HG02588 (cell line): ENCODE data around the gene PRG2.
A peak's percentile ranks its signal among the peaks of the same experiment; 100 is the strongest.

Source experiments
- ATAC-seq: cut with Tn5 transposase; IDR thresholded peaks from one replicate; pipeline ENCODE4 v1.9.1; 2021; ENCODE audit warnings: mild to moderate bottlenecking, moderate library complexity; ENCODE audit not compliant: unreplicated experiment

Gene PRG2, protein sequence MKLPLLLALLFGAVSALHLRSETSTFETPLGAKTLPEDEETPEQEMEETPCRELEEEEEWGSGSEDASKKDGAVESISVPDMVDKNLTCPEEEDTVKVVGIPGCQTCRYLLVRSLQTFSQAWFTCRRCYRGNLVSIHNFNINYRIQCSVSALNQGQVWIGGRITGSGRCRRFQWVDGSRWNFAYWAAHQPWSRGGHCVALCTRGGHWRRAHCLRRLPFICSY

DNA sequence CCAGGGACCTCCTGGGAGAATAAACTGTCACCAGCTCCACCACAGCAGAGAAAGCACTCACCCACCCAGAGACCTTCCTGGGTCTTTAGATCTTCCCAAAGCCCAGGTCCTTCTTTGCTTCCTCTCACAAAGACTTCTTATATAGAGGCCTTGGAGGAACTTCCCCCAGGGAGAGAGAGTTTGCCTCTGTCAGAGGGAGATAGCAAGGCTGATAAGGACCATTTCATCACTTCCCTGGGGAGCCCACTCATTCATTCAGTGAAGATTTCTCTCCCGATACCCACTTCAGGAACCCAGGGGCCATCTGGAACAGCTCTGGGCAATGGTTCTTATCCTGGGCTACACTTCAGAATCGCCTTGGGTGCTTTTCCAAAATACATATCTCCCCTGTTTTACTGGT is at the start of gene PRG2:
TSS of gene PRG2 (minus strand) at position 116 of the 400 bp plus-strand sequence. CDS start 706 bp downstream, outside the sequence.
- no peak for ATAC-seq

DNA sequence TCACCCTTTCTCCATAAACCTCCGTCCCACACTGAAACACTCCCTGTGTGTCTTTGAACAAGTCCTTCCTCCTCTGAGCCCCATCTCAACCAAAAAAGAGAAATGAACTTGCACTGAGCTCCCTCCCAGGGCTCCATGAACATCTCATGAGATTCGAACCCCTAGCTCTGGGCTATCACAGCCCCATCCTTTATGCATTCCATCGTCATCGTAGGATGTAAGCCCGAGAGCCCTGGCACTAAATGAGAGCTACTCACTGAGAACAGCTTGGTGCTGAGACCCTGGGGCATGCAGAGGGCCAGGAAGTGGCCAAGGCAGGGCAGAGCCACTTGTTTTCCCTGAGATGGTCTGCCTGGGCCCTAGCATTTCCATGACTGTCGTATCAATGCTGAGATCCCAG is 49.3 kb upstream of the PRG2 start:
- ATAC-seq, result no peak

DNA sequence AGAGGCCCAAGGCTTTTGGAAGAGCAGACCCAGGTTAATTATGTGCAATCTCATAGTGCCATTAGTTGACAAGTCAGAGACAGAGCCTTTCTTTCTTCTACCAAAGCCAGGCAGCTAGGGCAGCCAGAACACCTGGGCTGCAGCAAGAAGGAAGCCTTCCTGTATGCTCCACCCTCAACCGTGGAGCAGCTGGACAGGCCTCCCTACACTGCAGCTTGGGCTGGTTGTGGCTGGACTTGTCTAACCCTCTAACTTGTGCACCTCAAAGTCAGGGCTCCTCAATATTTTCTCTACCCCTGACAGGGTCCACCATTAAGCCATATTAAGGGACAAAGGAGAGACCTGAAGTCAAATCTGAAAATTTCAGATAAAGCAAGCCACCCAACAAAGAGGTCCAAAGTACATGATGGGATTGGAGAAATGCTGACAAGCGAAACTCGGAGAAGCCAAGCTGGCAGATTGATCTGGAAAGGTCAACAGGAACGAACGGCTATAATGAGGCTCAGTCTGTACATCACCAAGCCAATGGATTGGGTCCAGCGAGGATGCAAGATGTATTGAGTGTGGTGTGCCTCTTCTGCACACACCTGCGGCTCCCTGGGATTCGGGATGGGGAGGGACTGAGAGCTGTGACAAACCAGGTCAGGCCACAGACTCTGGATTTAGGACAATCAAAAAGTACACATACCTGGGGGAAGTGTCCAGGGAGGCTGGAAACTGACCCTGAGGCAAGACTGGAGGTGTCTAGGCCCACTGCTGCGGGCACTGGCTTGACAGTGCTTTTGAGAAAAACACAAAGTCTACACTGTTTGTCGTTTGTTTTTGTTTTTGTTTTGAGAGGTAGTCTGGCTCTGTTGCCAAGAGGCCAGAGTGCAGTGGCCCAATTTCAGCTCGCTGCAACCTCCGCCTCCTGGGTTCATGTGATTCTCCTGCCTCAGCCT is 48.2 kb upstream of the PRG2 start:
- no peak for ATAC-seq

DNA sequence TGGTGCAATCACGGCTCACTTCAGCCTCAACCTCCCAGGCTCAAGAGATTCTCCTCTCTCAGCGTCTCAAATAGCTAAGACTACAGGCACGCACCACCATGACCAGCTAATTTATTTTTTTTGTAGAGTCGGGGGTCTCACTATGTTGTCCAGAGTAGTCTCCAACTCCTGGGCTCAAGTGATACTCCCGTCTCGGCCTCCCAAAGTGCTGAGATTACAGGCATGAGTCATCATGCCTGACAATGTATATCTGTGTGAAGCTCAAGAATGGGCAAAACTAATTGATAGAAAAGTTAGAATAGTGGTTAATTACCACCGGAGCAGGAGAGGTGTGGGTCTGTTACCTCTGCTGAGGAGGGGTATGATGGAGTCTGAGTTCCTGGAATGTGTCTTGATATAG is 45.6 kb upstream of the PRG2 start:
- no peak for ATAC-seq

DNA sequence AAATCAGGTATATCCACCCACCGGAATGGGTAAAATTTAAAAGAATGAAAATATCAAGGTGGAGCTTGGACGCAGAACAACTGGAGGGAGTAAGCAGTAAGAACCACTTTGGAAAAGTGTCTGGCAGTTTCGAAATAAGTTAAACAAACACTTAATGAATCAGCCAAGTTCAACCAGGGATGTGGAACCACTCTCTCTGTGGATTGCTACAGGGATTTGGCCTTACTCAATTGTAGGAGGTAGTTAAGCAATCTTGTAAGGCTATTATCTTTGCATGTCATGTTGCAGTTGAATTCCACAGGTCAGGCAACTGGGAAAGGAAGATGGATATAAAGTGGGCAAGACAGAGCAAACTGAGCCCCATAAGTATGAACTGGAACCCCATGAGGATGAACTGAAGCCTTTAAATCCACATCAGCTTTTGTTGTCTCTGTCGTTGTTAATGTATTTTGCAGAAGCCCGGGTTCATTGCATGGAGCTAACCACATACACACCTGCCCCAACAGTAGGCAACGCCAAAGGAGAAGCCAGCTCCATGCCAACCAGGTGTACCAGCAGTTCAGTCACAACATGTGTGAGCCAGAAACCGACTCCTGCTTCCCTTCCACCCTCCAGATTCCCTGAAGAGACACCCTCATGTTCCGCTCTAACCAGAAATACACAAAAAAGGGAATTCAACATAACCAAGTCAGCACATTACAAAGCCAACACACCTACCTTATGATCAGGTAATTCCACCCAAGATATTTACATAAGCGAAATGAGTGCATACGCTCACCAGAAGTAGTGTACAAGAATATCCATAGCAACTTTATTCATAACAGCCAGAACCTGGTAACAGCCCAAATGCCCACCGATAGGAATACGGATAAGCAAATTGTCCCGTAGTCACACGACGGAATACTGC is 44.4 kb upstream of the PRG2 start:
- no peak for ATAC-seq

DNA sequence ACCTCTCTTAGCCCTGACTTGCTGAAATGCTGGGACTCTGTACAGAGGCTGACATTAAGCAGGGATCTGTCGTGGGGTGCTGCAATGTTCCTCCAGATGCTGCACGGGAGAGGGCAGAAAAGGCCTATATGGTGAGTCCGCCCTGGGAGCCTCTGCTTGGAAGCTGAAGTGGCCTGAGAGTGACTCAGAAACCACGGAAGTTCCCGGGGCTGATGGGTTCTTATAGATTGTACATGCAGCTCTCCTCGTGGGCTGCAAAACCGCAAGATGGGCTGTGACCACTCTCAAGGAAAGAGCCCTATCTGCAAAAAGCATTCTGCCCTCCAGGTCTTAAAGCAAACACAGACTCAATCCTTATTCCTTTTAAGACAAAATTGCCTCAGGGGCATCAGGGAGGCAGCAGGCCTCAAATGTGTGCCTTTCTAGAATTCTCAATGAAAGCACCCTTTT is 42.3 kb upstream of the PRG2 start:
- peak; percentile 48 for ATAC-seq

DNA sequence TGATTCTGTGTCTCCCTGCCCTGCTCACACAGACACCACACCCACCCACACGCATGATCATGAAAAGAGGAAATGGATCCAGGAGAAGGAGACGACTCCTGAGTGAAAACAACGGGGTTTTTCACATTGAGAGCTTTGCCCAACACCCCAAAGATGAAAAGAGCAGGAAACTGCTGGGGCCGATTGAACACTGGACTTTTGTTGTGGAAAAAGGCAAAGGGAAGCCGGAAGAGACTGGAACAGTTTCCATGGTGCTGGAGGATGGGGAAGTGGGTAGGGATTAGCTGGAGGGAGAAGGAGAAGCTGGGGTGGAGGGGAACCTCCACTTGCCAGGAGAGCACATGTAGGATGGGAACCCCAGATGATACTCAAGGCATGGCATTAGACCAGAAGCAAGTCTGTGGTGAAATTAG is 41.7 kb upstream of the PRG2 start:
- ATAC-seq, result no peak

DNA sequence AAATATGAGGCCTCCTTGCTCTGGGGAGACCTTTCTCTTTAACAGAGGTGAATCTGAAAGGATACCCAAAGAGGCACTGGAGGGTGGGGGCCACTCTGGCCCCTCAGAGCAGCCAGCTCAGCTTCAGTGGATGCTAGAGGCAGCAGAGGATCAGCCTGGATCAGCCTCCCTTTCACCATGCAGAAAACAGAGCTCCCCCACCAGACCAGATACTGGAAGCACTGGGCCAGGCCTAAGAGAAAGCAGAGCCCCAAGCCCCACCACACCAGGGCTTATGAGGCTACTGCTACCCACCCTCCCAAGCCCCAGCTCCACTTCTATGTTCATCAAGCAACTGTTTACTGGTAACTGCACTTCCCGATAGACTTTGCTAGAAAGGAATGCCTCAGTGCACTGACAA is 40.5 kb upstream of the PRG2 start:
- no peak for ATAC-seq

DNA sequence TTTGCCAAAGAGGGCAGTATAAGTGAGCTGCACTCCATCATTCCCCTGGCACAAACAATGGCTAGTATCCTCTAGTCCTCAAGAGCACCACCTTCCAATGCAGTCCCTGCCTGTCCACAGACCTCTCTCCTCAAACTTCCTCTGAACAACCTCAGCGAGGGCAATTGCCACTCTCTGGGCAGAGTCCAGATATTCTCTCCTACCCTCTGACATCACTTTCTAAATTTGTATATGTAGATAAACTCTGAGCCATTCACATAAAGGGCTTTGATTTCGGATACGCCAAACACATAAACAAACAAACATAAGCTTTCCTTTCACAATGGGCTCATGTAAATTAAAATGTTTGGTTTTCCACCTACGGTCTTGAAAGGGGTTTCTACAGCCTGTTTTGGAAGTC is 39.5 kb upstream of the PRG2 start:
- ATAC-seq, result no peak

DNA sequence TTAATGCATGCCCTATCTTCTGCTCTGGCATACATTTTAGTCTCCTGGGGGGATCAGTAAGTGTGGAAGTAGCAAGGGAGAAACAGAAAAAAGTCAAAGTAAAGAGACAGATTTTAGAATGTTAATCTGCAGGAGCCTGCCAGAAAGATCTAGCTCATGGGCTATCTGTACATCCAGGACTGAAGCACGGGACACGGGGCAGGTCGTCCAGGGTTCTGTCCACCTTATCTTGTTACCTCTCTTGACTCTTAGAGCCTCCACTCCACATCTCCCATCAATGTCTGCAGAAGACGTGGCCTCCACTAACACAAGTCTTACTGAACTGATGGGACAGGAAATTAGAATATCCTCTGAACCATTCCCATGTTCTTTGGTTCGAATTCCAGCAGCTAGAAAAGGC is 38.2 kb upstream of the PRG2 start:
- no peak for ATAC-seq

DNA sequence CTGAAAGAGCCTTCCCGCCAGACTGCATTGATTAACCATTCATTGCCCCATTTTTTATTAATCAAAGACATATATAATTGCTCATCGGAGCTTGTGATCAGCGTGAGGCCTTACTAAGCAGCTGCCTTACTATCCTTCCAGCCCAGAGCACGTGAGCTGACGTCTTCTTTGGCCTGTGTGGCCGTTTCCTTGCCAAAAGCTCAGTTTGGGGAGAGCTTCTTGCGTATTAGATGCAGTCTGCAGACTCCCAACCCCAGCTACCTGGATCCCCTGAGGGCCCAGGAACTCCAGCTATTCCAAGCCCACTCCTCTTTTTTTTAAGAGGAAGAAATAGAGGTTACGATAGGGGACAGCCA is 37.3 kb upstream of the PRG2 start:
- ATAC-seq, result no peak

DNA sequence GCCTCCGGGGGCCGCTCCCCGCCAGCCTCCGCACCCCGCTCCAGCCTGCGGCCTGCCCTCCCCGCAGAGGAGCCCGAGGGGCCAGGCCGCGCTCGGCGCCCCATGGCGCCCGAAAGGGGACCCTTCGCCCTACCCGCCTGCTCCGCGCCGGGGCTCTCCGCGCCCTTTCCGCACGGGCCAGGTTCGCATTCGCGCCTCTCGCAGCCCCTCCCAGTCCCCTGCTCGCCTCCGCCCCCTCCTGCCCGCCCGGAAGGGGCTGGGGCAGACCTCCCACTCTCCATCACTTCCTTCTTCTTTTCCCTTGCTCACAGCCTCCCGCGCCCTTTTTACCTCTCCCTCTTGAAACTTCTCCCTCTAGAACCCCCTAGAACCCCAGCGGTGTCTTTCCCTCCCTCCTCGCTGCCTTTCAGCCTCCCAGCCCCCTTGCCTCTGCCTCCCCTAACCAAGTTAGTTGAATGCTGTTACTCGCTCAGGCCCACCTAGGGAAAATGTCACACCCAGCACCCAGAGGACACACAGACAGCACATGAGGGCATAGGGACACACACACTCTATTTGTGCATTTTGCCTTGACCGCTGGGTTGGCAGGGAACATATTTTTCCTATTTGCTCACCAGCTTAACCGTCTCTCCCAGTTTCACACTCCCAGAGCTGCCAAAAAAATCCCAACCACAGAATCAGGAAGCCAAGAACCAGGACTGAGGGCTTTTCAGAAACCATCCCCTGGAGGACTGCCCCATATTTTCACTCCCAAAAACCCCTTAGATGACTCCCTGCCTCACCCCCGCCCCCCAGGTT is 36.7 kb upstream of the PRG2 start, which contains the start of gene SLC43A3:
TSS of gene SLC43A3 (minus strand) at position 193 of the 798 bp plus-strand sequence. CDS start 949 bp downstream, outside the sequence.
- ATAC-seq, result peak; percentile 57

DNA sequence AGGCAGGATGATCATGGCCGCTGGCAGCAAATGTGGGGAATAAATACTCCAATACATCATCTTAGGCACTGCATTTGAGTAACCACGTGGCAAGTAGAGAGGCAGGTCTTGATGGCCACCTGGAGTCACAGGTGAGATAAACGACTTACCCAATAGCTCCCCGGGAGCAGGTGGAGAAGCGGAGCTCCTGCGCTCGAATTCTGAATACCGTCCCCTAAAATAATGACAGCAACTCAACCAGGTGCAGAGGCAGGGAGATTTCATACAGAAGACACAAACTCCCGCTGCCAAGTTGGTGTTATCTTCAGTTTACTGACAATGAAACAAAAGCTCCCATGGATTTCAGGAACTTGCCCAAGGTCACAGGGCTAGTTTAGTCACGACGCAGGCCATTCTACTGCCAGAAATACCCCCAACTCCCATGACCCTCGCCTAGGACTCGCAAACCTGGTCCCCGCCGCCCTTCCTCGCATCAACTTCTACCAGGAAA is 36.0 kb upstream of the PRG2 start:
- ATAC-seq, result no peak

DNA sequence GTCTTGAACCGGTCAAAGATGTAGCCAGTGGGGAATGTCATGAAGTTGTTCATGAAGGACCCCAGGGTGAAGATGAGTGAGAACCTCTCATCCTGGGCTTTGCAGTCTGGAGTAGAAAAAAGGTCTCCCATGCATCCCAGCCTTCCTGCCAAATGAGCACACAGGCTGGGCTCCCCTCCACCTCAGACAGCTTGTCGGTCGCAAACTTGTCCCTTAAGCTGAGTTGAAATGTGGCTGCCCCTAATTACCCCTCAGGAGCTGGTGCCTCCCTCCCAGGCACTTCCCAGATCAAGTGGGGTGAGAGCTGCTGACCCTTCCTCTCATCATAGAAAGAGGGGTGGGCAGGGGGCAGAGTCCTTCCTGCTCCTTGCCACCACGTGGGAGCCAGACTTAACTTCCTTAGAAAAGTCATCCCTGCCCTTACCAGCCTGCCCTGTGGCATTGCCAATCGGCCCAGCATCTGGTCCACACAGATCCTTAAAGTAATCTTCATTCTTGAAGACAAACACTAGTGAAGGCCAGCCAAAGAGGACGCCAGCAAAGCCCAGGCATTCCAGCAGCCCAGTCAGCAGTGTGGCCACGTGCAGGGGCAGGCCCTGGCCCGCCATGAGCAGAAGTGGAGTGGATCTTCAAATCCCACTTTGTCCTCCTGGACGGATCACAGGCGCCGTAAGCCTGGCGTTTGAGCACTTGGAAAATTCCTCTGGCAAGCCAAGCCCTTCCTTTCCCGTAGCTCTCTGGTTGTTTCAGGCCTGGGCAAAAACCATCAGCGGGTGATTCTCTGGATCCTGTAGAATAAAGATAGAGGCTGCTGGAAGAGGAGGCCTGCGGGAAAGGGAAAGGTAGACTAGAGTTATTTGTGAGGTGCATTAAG is 35.4 kb upstream of the PRG2 start:
- no peak for ATAC-seq

DNA sequence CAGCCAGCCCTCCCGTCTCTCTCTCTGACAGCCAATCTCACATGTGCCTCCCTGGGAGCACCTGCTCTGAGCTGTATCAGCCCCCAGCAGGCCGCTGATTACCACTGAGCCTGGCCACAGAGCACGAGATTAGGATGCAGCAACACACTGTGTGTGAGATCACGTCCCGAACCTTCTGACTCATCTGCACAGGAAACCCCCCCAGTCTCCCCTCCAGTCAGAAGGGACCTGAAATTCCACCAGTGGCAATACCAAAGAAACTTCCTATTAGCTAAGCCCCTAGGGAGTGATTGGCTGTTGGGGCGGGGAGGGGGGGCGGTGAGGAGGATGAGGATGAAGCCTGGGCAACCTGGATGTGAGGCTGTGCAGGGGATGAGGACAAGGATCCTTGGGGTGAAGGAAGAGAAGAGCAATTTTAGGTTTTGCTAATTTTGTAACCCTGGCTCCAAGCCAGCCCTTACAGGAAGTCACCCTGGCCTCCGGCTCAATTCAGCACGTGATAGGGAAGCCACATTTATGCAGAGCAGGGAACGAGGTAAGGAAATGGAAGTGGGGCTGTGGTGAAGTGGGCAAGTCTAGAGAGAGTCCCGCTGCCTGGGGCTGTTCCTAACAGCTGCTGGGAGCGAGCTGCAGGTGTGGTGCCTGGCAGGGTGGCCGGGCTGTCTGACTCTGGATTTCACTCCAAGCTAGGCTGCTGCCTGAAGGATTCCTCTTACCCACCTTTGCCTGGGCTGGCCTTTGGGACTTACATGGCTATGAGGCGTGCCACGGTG is 34.5 kb upstream of the PRG2 start:
- peak; percentile 90 for ATAC-seq

DNA sequence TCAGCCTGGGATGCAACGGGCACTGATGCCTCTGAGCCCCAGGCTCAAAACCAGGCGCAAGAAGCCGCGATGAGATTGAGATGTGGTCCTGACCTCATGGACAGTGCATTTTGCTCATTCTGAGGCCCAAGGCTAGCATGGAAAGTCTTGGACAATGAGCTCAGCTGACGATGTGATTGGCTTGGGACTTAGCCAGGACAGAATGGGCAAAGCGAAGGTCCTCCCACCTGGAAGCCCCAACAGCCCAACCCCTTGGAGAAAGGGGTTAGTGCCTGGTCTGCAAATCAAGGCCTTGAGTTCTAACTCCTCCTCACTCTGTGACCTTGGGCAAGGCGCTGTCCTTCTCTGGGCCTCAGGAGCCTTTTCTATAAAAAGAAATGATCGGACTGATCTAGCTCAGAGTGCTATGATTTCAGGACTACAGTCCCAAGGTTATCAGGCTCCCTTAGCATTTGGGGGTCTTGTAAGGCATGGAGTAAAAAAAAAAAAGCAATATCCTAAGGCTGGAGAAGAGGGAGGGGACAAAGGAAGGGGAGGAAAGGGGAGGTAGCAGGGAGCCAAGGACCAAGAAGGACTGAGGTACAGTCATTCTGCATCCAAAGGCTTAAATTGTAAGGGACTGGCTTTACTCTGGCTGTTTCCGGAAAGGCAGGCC is 33.8 kb upstream of the PRG2 start:
- ATAC-seq, result no peak

DNA sequence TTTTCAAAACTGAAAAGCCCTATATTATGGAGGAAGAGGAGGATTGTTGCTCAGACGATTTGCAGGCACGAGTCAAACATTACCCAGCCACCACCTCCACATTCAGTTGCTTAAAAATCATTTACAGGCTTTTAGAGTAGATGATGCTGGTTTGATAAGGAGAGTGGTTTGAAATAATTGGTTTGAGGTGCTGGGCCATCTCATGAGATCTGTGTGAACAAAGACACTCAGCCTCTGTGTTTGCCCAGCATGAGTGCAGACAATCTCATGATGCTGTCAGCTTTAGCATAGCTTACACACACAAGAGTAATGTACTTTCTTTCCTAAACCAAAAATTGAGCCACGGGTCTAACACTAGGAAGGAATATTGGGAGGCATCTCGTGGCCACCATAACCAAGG is 32.2 kb upstream of the PRG2 start:
- ATAC-seq, result no peak

DNA sequence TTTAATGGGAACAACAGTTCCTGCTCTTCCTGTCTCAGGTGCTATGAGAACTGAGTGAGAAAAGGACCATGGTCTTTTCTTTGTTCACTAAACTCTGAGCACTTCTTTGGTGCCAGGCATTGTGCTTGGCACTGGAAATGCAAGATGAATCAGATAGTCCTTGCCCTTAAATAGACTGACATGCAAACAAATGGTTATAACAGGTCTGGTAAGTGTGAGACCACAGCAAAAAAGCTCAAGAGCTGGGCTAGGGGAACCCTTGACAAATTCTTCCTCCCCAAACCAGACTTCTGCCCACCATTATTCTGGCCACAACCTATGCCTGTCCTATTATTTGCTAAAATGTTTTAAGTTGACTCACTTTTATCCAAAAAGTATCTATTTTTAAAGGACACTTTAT is 31.4 kb upstream of the PRG2 start:
- ATAC-seq, result no peak
